Panc1 (cell line): ENCODE data around the gene RYR3. TPM values are rescaled to one million over a fixed set of nuclear protein-coding genes. Genes with fewer than 3 reads are reported as not detected.

Experiments
- ATAC-seq: fragments of 200-7000 bp; cut with Tn5 transposase; 2 replicates; pipeline ENCODE4 v1.9.1; 2020; ENCODE audit warnings: mild to moderate bottlenecking, moderate library complexity
- BruUV-seq: library from RNA; stranded (reverse); fragments of 400-500 nt; replicated peaks from 2 replicates; lab custom pipeline; 2021; lab: Mats Ljungman, UMichigan
- CTCF ChIA-PET: fragments of 300-600 bp; sonication (Branson Sonifier 250); formaldehyde crosslinking; loops from one replicate; lab custom pipeline; 2022; ENCODE audit warnings: antibody characterized with exemption; lab: Charles Lee
- POLR2A ChIA-PET: fragments of 300-600 bp; sonication (Branson Sonifier 250); formaldehyde crosslinking; loops from one replicate; lab custom pipeline; 2022; ENCODE audit warnings: antibody characterized with exemption; lab: Charles Lee
- DNase-seq: peaks from one replicate; pipeline ENCODE4 v3.0.0-alpha.2; 2010; ENCODE audit warnings: low read depth, low spot score
- H3K27ac ChIP-seq: 2 replicates; pipeline ENCODE4 v1.5.1; 2011; ENCODE audit warnings: mild to moderate bottlenecking, low read length, inconsistent platforms
- H3K27me3 ChIP-seq: fragments of 200-500 bp; sonication (Bioruptor generic); 2 replicates; pipeline ENCODE4 v1.6.0; 2014; ENCODE audit warnings: low read length, inconsistent platforms; ENCODE audit not compliant: control insufficient read depth, insufficient read depth
- H3K36me3 ChIP-seq: fragments of 200-500 bp; sonication (Bioruptor generic); 2 replicates; pipeline ENCODE4 v1.5.1; 2014; ENCODE audit warnings: inconsistent platforms, mild to moderate bottlenecking, low read length, moderate library complexity; ENCODE audit not compliant: control insufficient read depth, insufficient read depth
- H3K4me1 ChIP-seq: 2 replicates; pipeline ENCODE4 v1.5.1; 2011; ENCODE audit warnings: inconsistent platforms, mild to moderate bottlenecking, low read length, moderate library complexity; ENCODE audit not compliant: control insufficient read depth, insufficient read depth
- H3K4me3 ChIP-seq, 2 experiments: 2 replicates each; pipeline ENCODE4 v1.5.1; 2011 to 2012; ENCODE audit warnings: low read depth in 2 of 2, low read length in 2 of 2, mild to moderate bottlenecking in 2 of 2, inconsistent platforms in 1 of 2, moderate library complexity in 1 of 2
- H3K9me3 ChIP-seq: fragments of 200-500 bp; sonication (Bioruptor generic); 2 replicates; pipeline ENCODE4 v1.5.1; 2014; ENCODE audit warnings: low read depth, mild to moderate bottlenecking, inconsistent platforms, low read length, moderate library complexity; ENCODE audit not compliant: control insufficient read depth, insufficient read depth
- POLR2AphosphoS5 ChIP-seq: IDR thresholded peaks from 2 replicates; pipeline ENCODE4 v1.6.1; 2012; ENCODE audit warnings: mild to moderate bottlenecking, low read depth, low read length, moderate library complexity
- REST ChIP-seq, 2 experiments: IDR thresholded peaks; 2 replicates each; pipeline ENCODE4 v1.6.1; 2011 to 2012; ENCODE audit warnings: low read depth in 2 of 2, control low read depth in 1 of 2, low read length in 1 of 2, mild to moderate bottlenecking in 1 of 2, moderate library complexity in 1 of 2; ENCODE audit not compliant: insufficient read depth in 1 of 2
- SIN3A ChIP-seq: IDR thresholded peaks from 2 replicates; pipeline ENCODE4 v1.6.1; 2012; ENCODE audit warnings: low read depth, mild to moderate bottlenecking, low read length, moderate library complexity, borderline replicate concordance; ENCODE audit not compliant: insufficient read depth
- TCF7L2 ChIP-seq: IDR thresholded peaks from 2 replicates; pipeline ENCODE4 v1.6.1; 2011; ENCODE audit warnings: mild to moderate bottlenecking, low read depth, low read length, inconsistent platforms
- in situ Hi-C: cut with HindIII; loops from 2 replicates; pipeline ENCODE4 v1.10.0; 2016; ENCODE audit warnings: low sequenced_read_pairs, low pct_unique_long_range_greater_than_20kb
- intact Hi-C: fragments of 100-400 bp; cut with micrococcal nuclease; formaldehyde crosslinking; loops from one replicate; pipeline ENCODE4 v1.10.0; 2022; ENCODE audit not compliant: unreplicated experiment
- total RNA-seq: library from RNA; stranded (reverse); gene quantifications from one replicate; pipeline ENCODE4 v1.2.1, GENCODE V29; 2021; ENCODE audit not compliant: unreplicated experiment
- TF ChIP-seq, protein P1 (sequence below): fragments of 450-650 bp; IDR thresholded peaks from 2 replicates; pipeline ENCODE4 v1.5.1; 2017; ENCODE audit warnings: mild to moderate bottlenecking

Gene RYR3
- total RNA-seq, 1 experiment from 2014 or later, result not detected

GRCh38 chr15:33283576-33283975 is 27.2 kb upstream of the RYR3 start:
- Histone ChIP-seq H3K27ac (no peak overlapping the region), H3K27me3 (no peaks in the 10 kb centered on the region), H3K4me1 (peaks cover 13% of the 10 kb centered on the region), H3K4me3 (no peak overlapping the region), H3K36me3 (no peaks in the 10 kb centered on the region), H3K9me3 (no peaks in the 10 kb centered on the region)
- in situ Hi-C loops (no loop called here), intact Hi-C loops (no loop called here)
- DNase-seq (no peak), ATAC-seq (no peak)
- TF ChIP-seq TCF7L2 (no peak), REST (IDR thresholded peaks at IDR 0.05; ENCODE audit: insufficient read depth in 1 of 2, low read depth in 2 of 2, low read length in 1 of 2) (no peak), POLR2AphosphoS5 (no peak), SIN3A (no peak)
- TF ChIP-seq, protein P1, sequence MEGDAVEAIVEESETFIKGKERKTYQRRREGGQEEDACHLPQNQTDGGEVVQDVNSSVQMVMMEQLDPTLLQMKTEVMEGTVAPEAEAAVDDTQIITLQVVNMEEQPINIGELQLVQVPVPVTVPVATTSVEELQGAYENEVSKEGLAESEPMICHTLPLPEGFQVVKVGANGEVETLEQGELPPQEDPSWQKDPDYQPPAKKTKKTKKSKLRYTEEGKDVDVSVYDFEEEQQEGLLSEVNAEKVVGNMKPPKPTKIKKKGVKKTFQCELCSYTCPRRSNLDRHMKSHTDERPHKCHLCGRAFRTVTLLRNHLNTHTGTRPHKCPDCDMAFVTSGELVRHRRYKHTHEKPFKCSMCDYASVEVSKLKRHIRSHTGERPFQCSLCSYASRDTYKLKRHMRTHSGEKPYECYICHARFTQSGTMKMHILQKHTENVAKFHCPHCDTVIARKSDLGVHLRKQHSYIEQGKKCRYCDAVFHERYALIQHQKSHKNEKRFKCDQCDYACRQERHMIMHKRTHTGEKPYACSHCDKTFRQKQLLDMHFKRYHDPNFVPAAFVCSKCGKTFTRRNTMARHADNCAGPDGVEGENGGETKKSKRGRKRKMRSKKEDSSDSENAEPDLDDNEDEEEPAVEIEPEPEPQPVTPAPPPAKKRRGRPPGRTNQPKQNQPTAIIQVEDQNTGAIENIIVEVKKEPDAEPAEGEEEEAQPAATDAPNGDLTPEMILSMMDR, result no peak
- ChIA-PET CTCF (no interaction called here), POLR2A (no interaction called here)
- no TSS peak for BruUV-seq

DNA sequence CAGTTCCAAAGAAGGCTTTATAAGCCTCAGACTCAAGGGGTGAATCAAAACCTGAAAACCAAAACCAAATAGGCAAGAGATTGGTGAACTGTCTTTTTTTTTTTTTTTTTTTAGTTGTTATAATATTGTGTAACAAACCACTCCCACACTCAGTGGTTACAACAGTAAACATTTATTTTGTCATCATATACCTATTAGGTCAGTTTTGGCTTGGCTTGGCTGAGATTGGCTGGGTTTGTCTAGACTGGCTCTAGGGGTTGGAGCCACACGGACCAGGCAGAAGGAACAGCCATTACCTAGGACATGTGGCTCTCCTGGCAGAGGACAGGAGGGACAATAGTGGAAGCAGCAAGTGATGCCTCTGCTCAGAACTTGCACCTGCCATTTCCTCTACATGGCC is 26.4 kb upstream of the RYR3 start:
- in situ Hi-C loops (no loop called here), intact Hi-C loops (no loop called here)
- Histone ChIP-seq H3K27ac (no peak overlapping the region), H3K36me3 (no peaks in the 10 kb centered on the region), H3K4me3 (no peak overlapping the region), H3K27me3 (no peaks in the 10 kb centered on the region), H3K9me3 (no peaks in the 10 kb centered on the region), H3K4me1 (peaks cover 6% of the 10 kb centered on the region)
- CTCF ChIA-PET, result no interaction called here
- ATAC-seq (no peak), DNase-seq (no peak)
- TF ChIP-seq REST (IDR thresholded peaks at IDR 0.05; ENCODE audit: insufficient read depth in 1 of 2, low read depth in 2 of 2, low read length in 1 of 2) (no peak), POLR2AphosphoS5 (no peak), SIN3A (no peak), TCF7L2 (no peak)
- TF ChIP-seq, protein P1, result no peak
- POLR2A ChIA-PET, result no interaction called here
- BruUV-seq, result no TSS peak
